Measurements from ENCODE around the gene GUCY2C.

The GUCY2C gene

DNA sequence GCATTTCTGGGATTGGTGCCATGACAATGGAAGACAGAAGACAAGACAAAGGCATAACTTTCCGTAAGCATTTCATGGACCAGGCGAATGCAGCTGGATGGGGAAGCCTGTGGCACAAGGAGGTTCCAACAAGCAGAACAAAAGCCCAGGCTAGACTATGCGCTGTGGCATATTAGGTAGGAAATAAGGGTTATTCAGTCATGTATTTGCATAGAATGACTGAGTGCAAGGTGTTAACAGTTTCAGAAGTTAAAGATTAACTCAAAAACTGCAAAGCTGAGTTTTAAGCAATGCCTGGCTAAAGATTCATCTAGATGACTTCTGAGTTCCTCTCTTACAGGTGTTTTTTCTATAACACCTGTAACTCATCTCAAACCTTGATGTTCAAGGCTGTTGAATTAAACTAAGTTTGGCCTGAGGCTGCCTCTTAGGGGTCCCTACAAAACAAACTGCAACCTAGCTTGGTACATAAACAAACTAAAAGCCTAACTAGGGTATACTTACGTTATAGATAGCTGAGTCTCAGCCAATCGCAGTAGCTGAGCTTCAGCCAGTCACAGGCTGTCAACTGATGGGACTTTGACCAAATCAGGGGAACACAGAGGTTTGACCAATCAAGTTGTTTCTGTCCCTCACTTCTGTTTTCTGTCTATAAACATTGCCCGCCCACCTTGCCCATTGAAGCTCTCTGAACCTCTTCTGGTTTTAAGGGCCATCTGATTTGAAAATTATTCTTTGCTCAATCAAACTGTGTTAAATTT is 76.5 kb downstream of the GUCY2C start:
- DNase-seq, result no peak

DNA sequence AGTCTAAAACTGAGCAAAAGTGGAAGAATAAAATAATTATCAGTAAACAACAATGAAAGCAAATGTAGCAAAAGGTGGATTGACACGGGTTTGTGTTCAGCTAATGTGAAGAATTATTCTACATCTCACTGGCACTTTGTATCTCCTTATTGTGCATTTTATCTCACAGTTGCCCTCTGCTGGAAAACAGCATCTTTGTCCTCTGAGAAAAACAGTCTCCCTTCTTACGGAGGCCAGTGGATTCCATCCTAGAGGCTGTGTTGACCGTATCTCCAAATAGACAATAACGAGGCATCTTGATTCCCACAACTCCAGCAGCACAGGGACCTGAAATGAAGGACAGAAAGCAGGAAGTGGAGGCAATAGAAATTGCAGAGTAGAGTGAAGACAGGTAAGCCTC is 77.4 kb downstream of the GUCY2C start:
- DNase-seq, result no peak

DNA sequence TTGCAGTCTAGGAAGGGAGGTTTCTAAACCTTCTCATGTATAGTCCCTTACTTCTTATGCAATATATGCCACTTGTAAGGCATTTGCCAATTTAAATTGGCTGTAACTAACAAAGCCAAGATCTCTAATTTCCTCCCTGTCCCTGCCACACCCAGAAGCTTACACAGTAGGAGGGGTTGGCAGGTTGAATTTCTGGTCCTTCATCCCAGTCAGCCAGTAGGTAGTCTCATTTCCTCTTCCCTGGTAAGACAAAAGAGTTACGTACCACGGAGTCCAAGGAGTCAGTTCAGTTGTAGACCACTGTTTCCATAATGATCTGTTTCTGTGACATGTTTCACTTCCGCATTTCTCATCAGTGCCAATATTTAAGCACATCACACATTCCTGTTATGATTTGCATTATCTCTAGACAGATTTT is 81.7 kb downstream of the GUCY2C start:
- DNase-seq, result no peak

DNA sequence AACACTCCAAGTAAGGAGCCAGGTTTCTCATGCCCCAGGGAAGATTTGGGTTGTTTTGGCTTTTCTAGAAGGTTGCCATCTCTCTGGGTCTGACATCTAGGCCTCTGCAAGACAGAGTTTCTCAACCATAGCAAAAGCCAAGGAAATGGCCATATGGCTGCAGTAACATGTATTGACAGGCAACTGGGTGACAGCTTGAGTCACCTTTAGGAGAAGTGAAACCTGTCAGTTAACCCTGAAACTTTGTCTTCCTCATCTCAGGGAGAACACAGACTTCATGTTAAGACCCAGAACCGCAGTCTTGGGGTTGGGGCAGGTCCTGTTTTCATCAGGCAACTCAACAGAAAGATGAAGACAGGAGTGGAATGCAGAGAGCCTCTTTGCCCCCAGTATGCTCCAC is 82.7 kb downstream of the GUCY2C start:
- DNase-seq, result no peak

DNA sequence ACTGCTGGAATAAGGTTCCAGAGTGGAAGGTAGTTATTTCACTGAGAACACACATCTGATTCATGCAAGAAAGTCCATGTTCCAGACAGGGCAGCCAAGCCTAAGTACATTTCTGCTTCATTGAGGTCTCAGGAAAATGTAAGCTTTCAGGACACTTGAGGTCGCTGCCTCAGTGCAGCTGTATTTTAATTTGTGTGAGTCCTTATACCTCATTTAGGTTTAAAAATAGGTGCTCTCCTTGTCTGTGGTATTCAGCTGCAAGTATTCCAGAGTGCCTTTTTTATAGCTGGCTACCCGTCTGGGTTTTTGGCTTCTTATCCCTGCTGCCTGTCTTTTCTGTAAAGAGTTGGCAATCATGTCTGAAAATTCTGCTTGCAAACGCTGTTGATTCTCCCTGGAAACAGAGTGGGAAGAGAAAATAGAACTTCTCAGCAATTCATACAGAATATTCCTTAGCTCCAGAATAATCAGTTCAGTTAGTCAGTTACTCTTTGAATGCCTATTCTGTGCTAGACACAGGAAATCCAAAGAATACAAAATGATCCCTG is 83.4 kb downstream of the GUCY2C start:
- no peak for DNase-seq

DNA sequence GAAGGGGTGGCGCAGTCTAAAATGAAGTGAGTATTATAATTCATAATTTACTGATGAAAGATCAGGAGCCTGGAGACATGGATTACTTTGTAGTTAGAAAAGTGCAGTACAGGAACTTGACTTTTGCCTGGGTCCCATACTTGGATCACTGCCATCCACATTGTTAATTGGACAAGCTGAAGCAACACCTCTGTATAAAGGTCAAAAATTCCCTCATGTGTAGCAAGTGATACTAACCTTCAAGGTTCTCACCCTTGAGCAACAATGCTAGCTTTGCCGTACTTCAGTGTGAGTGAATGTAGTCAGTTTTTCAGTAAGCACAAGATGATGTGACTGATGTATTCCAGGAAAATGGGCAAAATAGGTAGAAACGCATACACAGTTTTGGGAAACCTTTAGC is 84.1 kb downstream of the GUCY2C start:
- no peak for DNase-seq

DNA sequence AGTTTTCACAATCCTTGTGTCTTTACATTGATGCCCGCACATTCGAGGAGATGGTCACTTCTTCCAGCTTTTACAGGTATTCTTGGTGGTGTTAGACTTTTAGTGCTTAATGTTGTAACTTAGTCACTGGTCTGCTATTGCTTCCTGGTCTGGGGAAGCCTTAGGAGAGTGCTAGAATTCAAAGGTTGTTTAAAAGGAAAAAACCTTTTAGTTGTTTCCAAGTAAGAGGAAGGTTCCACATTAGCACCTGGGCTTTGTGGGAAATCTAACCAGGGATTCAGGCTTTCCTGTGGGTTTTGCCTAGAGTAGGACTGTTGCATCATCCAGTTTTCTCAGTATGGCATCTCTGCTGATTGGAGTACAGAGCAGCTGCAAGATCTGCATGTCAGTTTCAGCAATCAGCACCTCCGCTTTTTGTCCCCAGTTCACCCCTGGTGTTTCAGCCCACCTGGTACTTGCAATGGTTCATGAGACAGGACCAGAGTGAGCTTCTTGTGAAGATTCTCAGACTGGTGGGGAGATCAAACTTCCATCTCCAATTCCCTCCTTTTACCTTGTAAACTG is 84.7 kb downstream of the GUCY2C start:
- no peak for DNase-seq

DNA sequence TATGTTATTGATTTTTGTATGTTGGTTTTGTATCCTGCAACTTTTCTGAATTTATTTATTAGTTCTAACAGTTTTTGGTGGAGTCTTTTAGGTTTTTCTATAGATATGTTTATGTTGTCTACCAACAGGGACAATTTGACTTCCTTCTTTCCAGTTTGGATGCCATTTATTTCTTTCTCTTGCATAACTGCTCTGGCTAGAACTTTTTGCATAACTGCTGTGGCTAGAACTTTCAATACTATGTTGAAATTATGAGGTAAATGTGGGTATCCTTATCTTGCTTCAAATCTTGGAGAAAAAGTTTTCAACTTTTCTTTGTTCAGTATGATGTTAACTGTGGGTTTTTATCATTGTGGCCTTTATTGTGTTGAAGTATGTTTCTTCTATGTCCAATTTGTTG is 88.8 kb downstream of the GUCY2C start:
- no peak for DNase-seq

DNA sequence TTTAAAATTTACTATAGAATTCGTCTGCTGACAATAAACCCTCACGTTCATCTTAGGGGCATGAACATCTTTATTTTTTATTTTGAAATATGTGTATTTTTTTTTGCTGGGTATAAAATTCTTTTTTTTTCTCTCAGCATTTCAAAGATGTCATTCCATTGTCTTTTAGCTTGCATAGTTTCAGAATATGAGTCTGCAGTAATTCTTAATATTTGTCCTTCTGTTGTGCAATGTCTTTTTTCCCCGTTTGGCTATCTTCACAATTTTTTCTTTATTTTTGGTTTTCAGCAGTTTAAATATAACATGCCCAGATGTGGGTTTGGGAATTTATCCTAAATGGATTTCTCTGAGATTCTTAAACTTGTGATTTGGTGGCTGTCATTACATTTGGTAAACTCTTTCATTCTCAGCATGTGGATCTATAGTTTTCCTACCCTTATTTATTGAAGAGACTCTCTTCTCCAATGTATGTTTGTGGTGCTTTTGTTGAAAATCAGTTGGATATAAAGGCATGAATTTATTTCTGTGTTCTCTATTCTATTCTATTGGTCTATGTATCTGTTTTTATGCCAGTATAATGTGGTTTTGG is 90.9 kb downstream of the GUCY2C start:
- DNase-seq, result no peak

DNA sequence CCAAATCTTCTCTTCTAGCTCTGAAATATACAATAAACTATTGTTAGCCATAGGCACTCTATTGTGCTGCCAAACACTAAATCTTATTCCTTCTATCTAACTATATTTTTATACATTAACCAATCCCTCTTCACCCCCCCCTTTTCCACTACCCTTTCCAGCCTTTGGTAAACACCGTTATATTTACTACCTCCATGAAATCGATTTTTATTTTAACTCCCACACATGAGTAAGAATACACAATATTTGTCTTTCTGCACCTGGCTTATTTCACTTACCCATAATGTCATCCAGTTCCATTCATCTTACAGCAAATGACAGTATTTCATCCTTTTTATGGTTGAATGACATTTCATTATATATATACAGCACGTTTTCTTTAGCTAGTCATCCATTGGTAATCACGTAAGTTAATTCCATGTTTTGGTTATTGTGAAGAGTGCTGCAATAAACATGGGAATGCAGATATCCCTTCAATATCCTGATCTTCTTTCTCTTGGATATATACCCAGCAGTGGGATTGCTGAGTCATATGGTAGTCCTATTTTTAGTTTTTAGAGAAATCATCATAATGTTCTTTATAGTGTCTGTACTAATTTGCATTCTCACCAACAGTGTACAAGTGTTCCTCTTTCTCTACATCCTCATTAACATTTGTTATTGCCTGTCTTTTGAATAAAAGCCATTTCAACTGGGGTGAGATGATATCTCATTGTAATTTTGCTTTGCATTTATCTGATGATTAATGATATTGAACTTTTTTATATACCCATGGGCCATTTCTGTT is 94.5 kb downstream of the GUCY2C start:
- no peak for DNase-seq

DNA sequence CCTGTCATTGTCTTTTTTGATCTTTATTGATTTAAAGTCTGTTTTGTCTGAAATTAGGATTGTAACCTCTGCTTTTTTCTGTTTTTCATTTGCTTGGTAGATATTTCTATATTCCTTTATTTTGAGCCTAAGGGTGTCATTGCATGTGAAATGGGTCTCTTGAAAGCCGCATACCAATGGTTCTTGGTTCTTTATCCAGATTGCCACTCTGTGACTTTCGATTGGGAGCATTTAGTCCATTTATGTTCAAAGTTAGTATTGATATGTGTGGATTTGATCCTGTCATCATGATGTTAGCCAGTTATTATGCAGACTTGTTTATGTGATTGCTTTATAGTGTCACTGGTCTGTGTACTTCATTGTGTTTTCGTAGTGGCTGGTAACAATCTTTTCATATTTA is 98.9 kb downstream of the GUCY2C start:
- no peak for DNase-seq

DNA sequence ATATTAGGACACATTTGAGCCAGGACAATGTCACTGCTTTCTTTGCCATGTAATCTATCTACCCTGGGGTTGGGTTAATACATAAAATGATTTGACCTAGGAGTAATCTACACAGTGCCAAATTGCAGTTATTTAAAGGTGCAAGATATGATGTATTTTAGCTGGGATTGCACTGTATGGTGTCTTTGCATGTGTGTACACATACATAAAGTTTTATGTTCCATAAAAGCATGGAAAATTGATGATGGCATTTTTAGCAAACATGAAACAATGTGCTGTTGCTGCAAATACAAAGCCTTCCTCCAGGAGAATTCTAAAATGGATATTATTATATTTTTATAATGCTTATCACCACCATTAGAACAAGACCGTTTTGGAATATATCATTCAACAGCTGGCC is 104.7 kb downstream of the GUCY2C start:
- no peak for DNase-seq

DNA sequence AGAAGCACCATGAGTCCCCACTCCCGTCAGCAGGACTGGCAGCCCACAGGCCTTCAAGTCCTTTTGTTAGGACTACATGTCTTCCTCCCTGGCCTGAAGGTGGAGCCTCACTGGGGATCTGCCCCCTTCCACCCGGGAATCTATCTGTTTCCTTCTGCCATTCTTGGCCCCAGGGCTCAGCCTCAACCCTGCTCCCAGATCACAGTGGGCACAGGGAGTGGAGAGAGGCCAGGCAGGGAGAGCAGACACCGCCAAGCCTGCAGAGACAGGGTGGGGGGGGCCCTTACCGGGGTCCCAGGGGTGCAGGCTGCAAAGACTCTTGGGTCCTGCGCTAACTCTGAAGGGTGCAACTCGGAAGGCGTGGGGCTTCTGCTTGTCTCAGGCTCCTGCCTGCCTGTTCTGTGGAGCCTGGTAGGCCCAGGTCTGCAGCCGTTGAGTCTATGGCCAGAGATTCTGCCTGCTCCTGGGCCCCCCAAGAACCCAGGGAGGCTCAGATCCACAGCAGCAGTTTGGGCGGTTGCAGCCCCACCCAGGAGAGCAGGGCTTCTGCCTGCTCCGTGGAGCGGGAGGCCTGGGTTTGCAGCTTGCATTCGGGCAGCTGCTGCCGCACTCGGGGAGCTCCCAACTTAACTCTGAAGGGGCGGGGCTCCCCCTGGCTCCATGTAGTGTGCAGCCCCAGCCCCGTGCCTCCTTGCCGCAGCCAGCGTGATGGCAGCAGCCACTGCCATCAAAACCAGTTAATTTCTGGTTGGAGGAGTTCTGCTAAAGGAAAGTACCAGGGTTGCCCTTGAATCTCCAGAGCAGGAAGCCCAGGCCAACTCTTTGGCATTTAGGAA is 107.0 kb downstream of the GUCY2C start:
- DNase-seq, result no peak

DNA sequence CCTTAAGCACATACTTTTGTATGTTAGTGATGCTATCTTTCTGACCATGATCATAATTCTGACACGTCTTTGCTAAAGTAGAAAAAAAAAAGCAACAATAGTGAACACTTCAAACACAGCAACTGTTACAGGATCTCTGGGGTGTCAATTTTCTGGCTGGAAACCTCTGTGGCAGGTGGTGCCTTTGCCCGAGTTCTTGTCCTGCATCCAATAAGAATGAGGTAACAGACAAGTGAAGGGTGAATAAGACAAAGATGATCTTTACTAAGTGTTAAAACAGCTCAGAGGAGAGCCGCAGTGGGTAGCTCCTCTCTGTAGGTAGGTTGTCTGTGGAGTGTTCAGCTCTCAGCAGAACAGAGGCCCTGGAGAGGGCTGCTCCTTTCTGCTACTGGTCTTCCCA is 107.8 kb downstream of the GUCY2C start:
- no peak for DNase-seq

DNA sequence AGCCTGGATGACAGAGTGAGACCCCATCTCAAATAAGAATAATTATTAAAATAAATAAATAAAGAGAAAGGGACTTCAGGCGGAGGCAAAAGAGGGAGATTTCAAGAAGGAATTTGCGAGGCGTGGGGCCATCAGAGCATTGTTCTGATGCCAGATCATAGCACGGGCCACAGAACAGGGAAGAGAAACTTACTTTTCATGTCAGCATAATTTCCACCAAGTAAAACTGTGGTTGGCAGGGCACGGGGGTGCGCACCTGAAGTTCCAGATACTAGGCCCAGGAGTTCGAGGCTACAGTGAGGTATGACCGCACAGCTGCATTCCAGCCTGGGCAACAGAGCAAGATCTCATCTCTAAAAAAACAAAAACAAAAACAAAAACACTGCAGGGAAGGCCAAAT is 117.8 kb downstream of the GUCY2C start:
- DNase-seq, result no peak

DNA sequence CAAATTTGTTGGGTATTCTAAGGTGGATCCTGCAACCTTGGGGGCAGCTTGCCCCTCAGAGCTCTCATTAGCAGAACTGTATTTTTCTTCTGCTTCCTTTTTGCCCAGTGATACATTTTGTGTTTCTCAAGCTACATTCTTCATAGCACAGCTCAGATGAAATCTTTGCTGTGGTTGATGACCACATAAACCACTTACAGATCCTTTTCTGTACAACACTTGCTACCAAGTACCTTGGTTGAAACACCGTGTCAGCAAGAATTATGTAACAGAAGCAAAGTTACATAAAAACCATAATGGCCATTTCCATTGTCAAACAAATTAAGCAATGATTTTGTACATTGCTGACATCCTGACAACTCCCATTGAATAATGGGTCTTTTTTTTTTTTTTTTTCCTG is 119.1 kb downstream of the GUCY2C start:
- no peak for DNase-seq

DNA sequence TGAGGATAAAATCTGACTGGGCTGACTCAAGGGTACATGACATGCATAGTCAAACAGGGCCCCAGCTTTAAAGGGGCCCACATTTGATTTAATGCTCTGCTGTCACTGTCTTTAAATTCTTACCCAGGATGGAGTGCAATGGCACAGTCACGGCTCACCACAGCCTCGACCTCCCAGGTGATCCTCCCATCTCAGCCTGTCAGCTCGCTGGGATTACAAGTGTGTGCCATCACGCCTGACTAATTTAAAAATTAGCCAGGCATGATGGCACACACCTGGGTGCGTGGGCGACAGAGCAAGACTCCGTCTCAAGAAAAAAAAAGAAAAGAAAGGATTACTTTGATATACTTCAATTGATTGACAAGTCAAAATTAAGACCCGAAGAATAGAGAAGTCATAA is 119.5 kb downstream of the GUCY2C start:
- no peak for DNase-seq

DNA sequence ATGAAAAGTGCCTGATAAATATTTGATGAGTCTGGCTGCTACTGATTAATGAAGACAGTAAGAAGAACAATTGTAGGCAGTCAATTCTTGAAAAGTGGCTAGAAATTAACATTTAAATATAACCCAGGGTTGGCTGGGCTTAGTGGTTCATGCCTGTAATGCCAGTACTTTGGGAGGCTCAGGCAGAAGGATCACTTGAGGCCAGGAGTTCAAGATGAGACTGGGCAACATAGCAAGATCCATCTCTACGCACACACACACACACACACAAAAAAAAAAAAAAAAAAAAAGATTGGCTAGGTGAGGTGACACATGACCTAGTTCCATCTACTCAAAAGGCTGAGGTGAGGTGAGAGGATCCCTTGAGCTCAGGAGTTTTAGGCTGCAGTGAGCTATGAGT is 120.8 kb downstream of the GUCY2C start:
- no peak for DNase-seq

DNA sequence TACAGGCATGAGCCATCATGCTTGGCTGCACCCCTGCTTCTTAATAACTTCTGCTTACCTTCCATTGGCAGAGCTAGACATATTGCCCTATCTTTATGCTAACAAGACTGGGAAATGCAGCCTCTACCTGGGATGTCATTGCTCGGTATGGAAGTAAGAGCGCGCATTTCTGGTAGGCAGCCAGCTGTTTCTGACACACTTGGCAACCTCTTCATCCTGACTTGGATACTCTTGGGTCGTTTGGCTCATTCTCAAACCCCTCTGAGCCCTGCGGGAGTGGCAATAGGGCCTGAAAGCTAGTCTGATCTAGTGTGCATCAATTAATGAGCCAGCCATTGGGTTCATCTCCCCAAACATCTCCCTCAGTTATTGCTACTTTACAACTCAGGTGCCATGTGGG is 123.3 kb downstream of the GUCY2C start:
- no peak for DNase-seq

DNA sequence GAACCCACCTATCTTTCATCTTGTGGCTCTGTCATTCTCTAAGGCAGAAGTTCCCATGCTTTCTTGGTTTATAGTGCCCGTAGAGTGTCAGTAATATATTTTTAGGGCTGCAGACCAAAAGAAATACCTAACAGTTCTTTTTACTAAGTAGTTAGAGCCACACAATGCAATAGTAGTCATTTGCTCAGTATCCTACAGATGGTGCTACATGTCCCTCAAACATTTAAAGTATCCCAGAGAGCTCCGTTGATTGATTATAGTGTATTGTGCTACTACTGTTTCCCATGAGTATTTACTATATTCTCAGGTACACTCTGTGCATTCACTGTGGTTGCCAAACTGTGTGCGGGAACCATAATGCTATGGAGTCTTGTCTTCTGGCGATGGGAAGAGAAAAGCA is 124.0 kb downstream of the GUCY2C start:
- DNase-seq, result no peak

DNA sequence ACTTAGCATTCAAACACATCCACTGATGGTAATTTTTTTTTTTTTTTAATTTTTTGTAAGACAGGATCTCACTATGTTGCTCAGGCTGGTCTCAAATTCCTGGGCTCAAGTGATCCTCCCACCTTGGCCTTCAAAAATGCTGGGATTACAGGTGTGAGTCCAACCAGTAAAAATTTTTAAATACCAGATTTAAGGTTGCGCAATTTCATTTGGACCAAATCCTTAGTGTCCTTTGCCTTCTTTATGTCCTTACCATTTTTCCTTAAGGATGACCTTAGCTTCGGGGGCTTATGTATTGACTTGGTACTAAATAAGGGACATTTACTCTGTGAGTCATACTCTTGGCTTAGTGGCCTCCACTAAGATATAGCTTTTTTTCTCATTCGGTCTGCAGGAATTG is 124.6 kb downstream of the GUCY2C start:
- no peak for DNase-seq

DNA sequence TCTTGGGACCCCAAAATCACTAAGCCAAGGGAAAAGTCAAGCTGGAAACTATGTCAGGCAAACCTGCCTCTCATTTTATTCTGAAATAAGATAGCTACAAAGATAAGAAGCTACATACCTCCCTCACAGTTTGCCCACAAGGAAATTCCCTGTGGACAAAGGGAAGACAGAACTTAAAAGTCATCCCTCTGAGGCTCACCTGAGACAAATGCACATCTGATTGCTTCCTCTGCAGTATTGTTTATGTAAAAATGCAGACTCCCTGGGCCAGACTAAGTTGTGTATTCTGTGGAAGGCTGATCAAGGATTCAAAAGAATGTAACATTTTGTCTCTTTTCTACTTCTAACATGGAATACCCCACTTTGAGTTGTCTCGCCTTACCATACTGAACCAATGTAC is 126.2 kb downstream of the GUCY2C start:
- no peak for DNase-seq
